ENCODE measurements around the gene RIMKLB.
"Not testable (repeated sequence)": the region's sequence is repeated elsewhere in the genome, so short reads cannot be mapped to it uniquely, and the experiment has no call there.

The RIMKLB gene

GRCh38 chr12:8819666-8819980 lies 121.8 kb downstream of the RIMKLB start:
- DNase-seq (ENCODE audit: low read depth): no peak

GRCh38 chr12:8820676-8821407 lies 123.1 kb downstream of the RIMKLB start:
- DNase-seq (ENCODE audit: low read depth): not testable (repeated sequence)

GRCh38 chr12:8821591-8821990 lies 123.8 kb downstream of the RIMKLB start:
- no peak for DNase-seq (ENCODE audit: low read depth)

- no peak for DNase-seq (ENCODE audit: low read depth)
Observed at GRCh38 chr12:8822298-8822697, 124.5 kb downstream of the RIMKLB start, which contains the start of gene A2ML1. TSS of gene A2ML1 (plus strand) at chr12:8822621. CDS start at chr12:8822652, 31 bp downstream.

DNA sequence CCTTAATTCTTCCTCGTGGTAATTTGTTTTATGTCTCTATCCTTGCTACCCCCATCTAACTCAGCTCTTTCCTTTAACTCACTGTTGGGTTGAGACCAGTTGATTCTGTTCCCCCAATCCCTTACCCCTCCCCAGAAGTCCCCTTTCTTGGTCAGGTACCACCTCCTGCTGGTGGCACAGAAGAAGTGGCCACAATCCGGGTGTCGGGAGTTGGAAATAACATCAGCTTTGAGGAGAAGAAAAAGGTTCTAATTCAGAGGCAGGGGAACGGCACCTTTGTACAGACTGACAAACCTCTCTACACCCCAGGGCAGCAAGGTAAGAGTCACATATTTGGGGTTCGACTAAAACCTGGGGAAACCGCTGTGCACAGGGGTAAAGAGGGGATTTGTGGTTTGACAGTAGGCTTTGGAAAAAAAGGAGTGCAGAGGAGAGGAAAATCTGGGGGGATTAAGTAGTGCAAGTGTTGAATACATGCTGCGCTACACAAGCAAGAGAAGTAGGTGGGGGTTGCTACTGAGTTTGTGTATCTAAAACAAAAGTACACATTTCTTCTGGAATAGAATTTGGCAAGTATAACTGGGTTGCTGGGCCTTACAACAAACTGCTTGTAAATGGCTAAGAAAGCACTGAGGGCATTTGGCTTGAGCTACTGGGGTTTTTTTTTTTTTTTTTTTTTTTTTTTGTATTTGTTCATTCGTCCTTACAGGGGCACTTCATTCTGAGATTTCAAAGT lies 125.9 kb downstream of the RIMKLB start:
- DNase-seq (ENCODE audit: low read depth): no peak

- DNase-seq (ENCODE audit: low read depth): no peak
Observed at GRCh38 chr12:8827551-8828256, 129.9 kb downstream of the RIMKLB start.

GRCh38 chr12:8828257-8829124 lies 130.7 kb downstream of the RIMKLB start:
- no peak for DNase-seq (ENCODE audit: low read depth)

- no peak for DNase-seq (ENCODE audit: low read depth)
Observed at GRCh38 chr12:8829125-8829518, 131.3 kb downstream of the RIMKLB start.

DNA sequence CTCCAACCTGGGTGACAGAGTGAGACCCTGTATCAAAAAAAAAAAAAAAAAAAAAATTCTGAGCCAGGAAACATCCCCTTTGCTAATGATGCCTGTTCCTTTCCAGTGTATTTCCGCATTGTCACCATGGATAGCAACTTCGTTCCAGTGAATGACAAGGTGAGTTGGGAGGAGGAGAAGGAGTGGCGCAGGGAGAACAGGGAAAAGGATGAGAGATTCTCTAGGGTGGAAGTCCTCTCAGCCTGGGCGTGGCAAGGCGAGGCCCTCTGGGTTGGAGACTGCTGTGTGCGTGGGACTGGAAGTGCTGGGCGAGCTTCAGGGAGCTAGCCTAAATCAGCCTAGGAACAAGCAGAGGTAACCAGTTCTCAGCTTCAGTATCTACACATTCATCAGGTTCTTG lies 131.8 kb downstream of the RIMKLB start:
- DNase-seq (ENCODE audit: low read depth): no peak

GRCh38 chr12:8831116-8831515 lies 133.3 kb downstream of the RIMKLB start:
- no peak for DNase-seq (ENCODE audit: low read depth)

DNA sequence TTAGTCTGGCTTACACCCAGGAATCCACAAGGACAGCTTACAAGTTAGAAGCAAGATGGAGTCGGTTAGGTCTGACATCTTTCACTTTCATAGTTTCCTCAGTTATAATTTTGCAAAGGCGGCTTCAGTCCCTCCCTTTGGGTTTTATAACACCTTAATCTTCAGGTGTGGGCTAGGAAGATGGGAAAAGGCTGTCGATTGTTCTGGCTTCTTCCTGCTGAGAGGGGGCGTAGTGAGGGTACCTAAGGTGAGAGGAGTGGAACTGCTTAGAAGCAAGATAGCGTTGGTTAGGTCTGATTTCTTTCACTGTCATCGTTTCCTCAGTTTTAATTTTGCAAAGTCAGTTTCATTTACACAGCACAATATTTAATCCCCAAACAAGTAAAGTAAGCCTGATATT lies 134.7 kb downstream of the RIMKLB start:
- DNase-seq (ENCODE audit: low read depth): no peak

Data from activated T-cell treated with anti-CD3 and anti-CD28 coated beads for 1 hour (primary cell).